Measurements from ENCODE around the gene RPGRIP1. TPM values are rescaled to one million over a fixed set of nuclear protein-coding genes. Genes with fewer than 3 reads are reported as not detected.

RPGRIP1 gene
- total and polyA plus RNA-seq, 9 of the 15 experiments (the other 6 are each of a cell fraction or from before 2014, with no cell fraction given), result 0.47 to 0.95 (median 0.65) TPM; not detected in 1

DNA sequence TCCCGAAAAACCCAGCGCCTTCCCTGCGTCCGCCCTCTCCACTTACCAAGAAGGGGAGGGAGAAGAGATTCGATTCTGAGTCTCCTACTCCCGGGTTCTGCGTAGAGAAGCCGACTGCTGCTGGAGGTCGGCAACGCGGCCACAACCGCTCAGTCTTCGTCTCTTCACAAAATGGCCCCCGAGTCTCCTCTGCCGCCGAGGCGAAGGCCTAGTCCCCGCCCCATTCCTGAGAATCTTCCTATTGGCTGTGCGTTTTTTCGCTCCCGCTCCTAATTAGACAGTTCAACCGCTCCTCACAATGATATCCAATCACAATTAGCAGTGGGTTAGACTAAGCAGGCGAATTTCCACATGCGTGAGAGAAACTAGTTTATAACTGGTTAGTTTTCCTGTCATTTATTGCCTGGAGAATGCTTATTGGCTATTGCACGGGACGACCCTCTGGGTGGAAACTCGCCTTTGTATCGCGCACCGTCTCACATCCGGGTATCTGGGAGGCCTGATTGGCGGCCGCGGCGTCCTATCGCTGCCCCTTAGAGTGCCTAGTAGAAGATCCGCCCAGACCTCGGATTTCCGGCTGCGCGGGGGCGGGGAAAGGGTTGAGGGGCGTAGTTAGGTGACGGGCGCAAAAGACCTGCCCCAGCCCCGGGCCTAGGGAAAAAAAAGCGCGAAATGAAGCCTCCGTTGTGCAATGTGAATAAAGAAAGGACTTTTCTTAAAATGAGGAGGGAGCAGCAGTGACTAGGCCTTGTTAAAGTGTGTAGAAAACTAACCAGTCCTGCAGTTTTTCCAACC is 10.4 kb upstream of the RPGRIP1 start, which contains the start of gene HNRNPC (continued):
- TF ChIP-seq NCOA4 (IDR thresholded peaks at IDR 0.05; ENCODE audit: partially characterized antibody) (no peak), USF2 (CRISPR knock-in tag; IDR thresholded peaks at IDR 0.05) (no peak), ZNF444 (CRISPR knock-in tag; IDR thresholded peaks at IDR 0.05) (no peak), HCFC1 (IDR thresholded peaks at IDR 0.05; ENCODE audit: low read depth, low read length) (peak; percentile 18; the same call in 1 of the 2 replicates), HMGXB4 (CRISPR knock-in tag; IDR thresholded peaks at IDR 0.05) (no peak), EHMT2 (IDR thresholded peaks at IDR 0.05) (no peak), KDM2B (CRISPR knock-in tag; IDR thresholded peaks at IDR 0.05) (no peak), CREM (IDR thresholded peaks at IDR 0.05; ENCODE audit: low read depth) (peak; percentile 22), STAT5A (IDR thresholded peaks at IDR 0.05; ENCODE audit: borderline replicate concordance, low read length) (no peak), CXXC5 (CRISPR knock-in tag; IDR thresholded peaks at IDR 0.05) (peak; percentile 78), KHSRP (IDR thresholded peaks at IDR 0.05) (no peak), EWSR1 (IDR thresholded peaks at IDR 0.05; ENCODE audit: borderline replicate concordance, low read depth, partially characterized antibody) (no peak), XRCC3 (IDR thresholded peaks at IDR 0.05) (no peak), ZFP91 (CRISPR knock-in tag; IDR thresholded peaks at IDR 0.05) (no peak), SMARCE1 (IDR thresholded peaks at IDR 0.05) (no peak), E4F1 (CRISPR knock-in tag; IDR thresholded peaks at IDR 0.05; ENCODE audit: borderline replicate concordance) (no peak), ZNF311 (CRISPR knock-in tag; IDR thresholded peaks at IDR 0.05) (no peak), ZBTB1 (CRISPR knock-in tag; IDR thresholded peaks at IDR 0.05; ENCODE audit: borderline replicate concordance, low read depth) (no peak)
- TF ChIP-seq, protein P1, sequence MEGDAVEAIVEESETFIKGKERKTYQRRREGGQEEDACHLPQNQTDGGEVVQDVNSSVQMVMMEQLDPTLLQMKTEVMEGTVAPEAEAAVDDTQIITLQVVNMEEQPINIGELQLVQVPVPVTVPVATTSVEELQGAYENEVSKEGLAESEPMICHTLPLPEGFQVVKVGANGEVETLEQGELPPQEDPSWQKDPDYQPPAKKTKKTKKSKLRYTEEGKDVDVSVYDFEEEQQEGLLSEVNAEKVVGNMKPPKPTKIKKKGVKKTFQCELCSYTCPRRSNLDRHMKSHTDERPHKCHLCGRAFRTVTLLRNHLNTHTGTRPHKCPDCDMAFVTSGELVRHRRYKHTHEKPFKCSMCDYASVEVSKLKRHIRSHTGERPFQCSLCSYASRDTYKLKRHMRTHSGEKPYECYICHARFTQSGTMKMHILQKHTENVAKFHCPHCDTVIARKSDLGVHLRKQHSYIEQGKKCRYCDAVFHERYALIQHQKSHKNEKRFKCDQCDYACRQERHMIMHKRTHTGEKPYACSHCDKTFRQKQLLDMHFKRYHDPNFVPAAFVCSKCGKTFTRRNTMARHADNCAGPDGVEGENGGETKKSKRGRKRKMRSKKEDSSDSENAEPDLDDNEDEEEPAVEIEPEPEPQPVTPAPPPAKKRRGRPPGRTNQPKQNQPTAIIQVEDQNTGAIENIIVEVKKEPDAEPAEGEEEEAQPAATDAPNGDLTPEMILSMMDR (IDR thresholded peaks at IDR 0.05 in 2 of 3, conservative IDR thresholded peaks at IDR 0.05 in 1 of 3; ENCODE audit: insufficient read depth in 2 of 3, low read depth in 1 of 3, low read length in 3 of 3), result no peak
- TF ChIP-seq, protein P2, sequence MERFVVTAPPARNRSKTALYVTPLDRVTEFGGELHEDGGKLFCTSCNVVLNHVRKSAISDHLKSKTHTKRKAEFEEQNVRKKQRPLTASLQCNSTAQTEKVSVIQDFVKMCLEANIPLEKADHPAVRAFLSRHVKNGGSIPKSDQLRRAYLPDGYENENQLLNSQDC (CRISPR knock-in tag; IDR thresholded peaks at IDR 0.05), result peak; percentile 39; the same call in 1 of the 2 replicates
